Testis (tissue), 3 donors: ENCODE data around the gene TTC7B. TPM values are rescaled to one million over a fixed set of nuclear protein-coding genes. Genes with fewer than 3 reads are reported as not detected.

Source experiments
- DNase-seq: peaks from one replicate; pipeline ENCODE4 v3.0.0-alpha.2; 2019
- H3K27ac ChIP-seq, 2 donors: fragments of 200-600 bp; sonication (generic); one replicate each; pipeline ENCODE4 v1.5.1; 2019
- H3K27me3 ChIP-seq: fragments of 200-600 bp; sonication (generic); one replicate; pipeline ENCODE4 v1.5.1; 2019
- H3K36me3 ChIP-seq: fragments of 200-600 bp; sonication (generic); one replicate; pipeline ENCODE4 v1.5.1; 2017; ENCODE audit warnings: low read depth; ENCODE audit errors: missing control alignments
- H3K4me1 ChIP-seq: fragments of 200-600 bp; sonication (generic); one replicate; pipeline ENCODE4 v1.5.1; 2019
- H3K4me3 ChIP-seq, 2 donors: fragments of 200-600 bp; sonication (generic); one replicate each; pipeline ENCODE4 v1.5.1; 2017 to 2019
- H3K9me3 ChIP-seq: fragments of 200-600 bp; sonication (generic); one replicate; pipeline ENCODE4 v1.5.1; 2017
- POLR2A ChIP-seq: fragments of 450-650 bp; IDR thresholded peaks from one replicate; pipeline ENCODE4 v1.6.1; 2017; ENCODE audit warnings: antibody characterized with exemption, mild to moderate bottlenecking, moderate library complexity
- WGBS, 2 donors: methylation state at CpG; one replicate each; pipeline ENCODE4 v1.1.5; 2018; 5-methylcytosine and 5-hydroxymethylcytosine counted together
- intact Hi-C: fragments of 100-400 bp; cut with DNase I; formaldehyde crosslinking; loops from one replicate; pipeline ENCODE4 v1.15.1; 2023; ENCODE audit warnings: low total_unique reads
- polyA plus RNA-seq: library from polyadenylated mRNA; stranded (reverse); fragments of 350-450 nt; fragmentation: Illumina TruSeq; extraction: RNeasy Lipid Tissue Mini Kit (QIAGEN cat#74804); gene quantifications from one replicate; pipeline ENCODE4 v1.2.3, GENCODE V29; 2014; ENCODE audit warnings: low read depth, low replicate concordance; ENCODE audit not compliant: insufficient read depth
- total RNA-seq, 2 donors: library from RNA; depleted of rRNA; stranded (reverse); fragments of >200 nt; gene quantifications; one replicate each; pipeline ENCODE4 v1.2.3, GENCODE V29; 2016
- TF ChIP-seq, protein P1 (sequence below), 3 experiments: fragments of 450-650 bp in 2 of 3; fragments of 200-600 bp in 1 of 3; sonication (generic) in 1 of 3; IDR thresholded peaks; one replicate each; pipeline ENCODE4 v1.5.1; 2016 to 2019; ENCODE audit warnings: antibody characterized with exemption in 3 of 3, mild to moderate bottlenecking in 2 of 3, moderate library complexity in 1 of 3

TTC7B gene
- total and polyA plus RNA-seq, 3 donors from 2014 or later = 11.3 to 17.0 (median 12.1) TPM

GRCh38 chr14:90508536-90509254, 307.5 kb downstream of the TTC7B start:
- TF ChIP-seq, protein P1, sequence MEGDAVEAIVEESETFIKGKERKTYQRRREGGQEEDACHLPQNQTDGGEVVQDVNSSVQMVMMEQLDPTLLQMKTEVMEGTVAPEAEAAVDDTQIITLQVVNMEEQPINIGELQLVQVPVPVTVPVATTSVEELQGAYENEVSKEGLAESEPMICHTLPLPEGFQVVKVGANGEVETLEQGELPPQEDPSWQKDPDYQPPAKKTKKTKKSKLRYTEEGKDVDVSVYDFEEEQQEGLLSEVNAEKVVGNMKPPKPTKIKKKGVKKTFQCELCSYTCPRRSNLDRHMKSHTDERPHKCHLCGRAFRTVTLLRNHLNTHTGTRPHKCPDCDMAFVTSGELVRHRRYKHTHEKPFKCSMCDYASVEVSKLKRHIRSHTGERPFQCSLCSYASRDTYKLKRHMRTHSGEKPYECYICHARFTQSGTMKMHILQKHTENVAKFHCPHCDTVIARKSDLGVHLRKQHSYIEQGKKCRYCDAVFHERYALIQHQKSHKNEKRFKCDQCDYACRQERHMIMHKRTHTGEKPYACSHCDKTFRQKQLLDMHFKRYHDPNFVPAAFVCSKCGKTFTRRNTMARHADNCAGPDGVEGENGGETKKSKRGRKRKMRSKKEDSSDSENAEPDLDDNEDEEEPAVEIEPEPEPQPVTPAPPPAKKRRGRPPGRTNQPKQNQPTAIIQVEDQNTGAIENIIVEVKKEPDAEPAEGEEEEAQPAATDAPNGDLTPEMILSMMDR (IDR thresholded peaks at IDR 0.05) = no peak
- TF ChIP-seq POLR2A = no peak
- 74 to 81% methylated on average over 18 to 21 of the region's 21 CpGs for WGBS, 2 donors
- Histone ChIP-seq H3K9me3 (no peaks in the 10 kb centered on the region), H3K4me1 (peaks cover 6% of the 10 kb centered on the region), H3K36me3 (no peaks in the 10 kb centered on the region), H3K4me3 (no peak overlapping the region), H3K27me3 (no peaks in the 10 kb centered on the region), H3K27ac (no peak overlapping the region)
- intact Hi-C loops = no loop called here
- DNase-seq = no peak

GRCh38 chr14:90508036-90508435, 308.2 kb downstream of the TTC7B start:
- intact Hi-C loops = no loop called here
- no peak overlapping the region for H3K27ac ChIP-seq

DNA sequence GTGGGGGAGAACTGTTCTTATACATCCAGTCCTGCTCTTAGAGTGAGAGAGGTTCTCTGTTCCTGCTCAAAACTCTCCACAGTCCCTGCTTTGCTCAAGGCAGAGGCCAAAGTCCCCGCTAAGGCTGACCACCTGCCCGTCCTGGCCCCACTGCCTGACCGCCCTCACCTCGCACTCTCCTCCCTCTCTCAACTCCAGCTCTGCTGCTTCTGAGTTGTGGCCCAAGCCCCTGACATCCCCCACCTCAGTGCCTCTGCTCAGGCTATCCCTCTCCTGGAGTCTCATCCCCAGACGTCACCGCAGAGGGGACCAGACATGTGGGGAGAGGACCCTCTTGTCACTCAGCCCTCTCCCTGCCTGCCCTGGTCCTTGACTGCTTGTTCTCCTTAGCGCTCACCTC, 308.8 kb downstream of the TTC7B start:
- intact Hi-C loops = no loop called here
- 92 to 96% methylated on average over 7 of the region's 7 CpGs for WGBS, 2 donors
- Histone ChIP-seq H3K27me3 (no peaks in the 10 kb centered on the region), H3K36me3 (no peaks in the 10 kb centered on the region), H3K4me3 (no peak overlapping the region), H3K27ac (no peak overlapping the region), H3K9me3 (no peaks in the 10 kb centered on the region), H3K4me1 (no peaks in the 10 kb centered on the region)
- TF ChIP-seq, protein P1 (IDR thresholded peaks at IDR 0.05) = no peak
- TF ChIP-seq POLR2A = no peak
- no peak for DNase-seq

More at GRCh38 chr14:90508036-90508435, 308.2 kb downstream of the TTC7B start:
- no peaks in the 10 kb centered on the region for H3K36me3 ChIP-seq
- no peaks in the 10 kb centered on the region for H3K4me1 ChIP-seq
- no peak overlapping the region for H3K4me3 ChIP-seq
- no peaks in the 10 kb centered on the region for H3K27me3 ChIP-seq
- no peaks in the 10 kb centered on the region for H3K9me3 ChIP-seq
- no peak for DNase-seq
- 84 to 90% methylated on average over 9 of the region's 9 CpGs for WGBS, 2 donors
- TF ChIP-seq, protein P1 (IDR thresholded peaks at IDR 0.05) = no peak

DNA sequence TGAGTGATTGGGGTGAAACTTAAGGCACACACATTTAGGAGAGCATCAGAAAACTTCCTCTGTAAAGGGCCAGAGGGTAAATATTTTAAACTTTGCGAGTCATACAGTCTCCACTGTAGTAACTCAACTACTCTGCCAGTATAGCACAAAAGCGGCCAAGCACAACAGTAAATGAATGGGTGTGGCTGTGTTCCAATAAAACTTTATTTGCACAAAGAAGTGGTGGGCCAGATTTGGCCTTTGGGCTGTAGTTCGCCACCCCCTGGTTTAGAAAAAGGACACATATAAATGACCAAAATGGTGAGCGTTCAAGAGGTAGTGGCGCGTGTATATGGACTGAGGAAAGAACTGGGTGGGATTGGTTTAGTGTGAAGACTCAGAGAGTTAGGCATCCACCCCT, 309.5 kb downstream of the TTC7B start:
- intact Hi-C loops = no loop called here
- no peak for DNase-seq
- Histone ChIP-seq H3K27me3 (no peaks in the 10 kb centered on the region), H3K27ac (no peak overlapping the region), H3K36me3 (no peaks in the 10 kb centered on the region), H3K9me3 (no peaks in the 10 kb centered on the region), H3K4me3 (no peak overlapping the region), H3K4me1 (no peaks in the 10 kb centered on the region)
- WGBS, 2 donors = 93 to 96% methylated on average over 6 of the region's 6 CpGs
- TF ChIP-seq POLR2A = no peak
- TF ChIP-seq, protein P1 (IDR thresholded peaks at IDR 0.05) = no peak

DNA sequence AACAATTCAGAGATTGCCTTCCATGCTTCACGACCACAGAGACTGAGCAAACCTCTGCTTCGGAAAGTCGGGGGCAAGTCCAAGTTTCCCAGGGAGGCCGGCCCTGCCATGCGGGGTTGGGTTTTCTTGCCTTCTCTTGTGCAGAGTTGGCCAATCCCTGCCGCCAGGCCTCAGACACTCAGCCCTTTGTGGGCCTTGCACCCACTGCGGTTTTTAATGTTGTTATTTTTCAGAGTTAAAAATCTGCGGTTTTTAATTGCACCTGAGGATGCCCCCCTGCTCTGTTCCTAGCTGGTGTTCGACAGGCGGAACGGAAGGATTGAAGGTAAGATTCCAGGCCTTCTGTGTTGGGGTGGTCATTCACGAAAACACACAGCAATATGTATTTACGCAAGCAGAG, 310.7 kb downstream of the TTC7B start:
- no peaks in the 10 kb centered on the region for H3K27me3 ChIP-seq
- 93 to 94% methylated on average over 13 of the region's 13 CpGs for WGBS, 2 donors
- DNase-seq = no peak
- no peak for TF ChIP-seq POLR2A
- TF ChIP-seq, protein P1 (IDR thresholded peaks at IDR 0.05) = no peak
- no peak overlapping the region for H3K27ac ChIP-seq
- H3K9me3 ChIP-seq = no peaks in the 10 kb centered on the region
- intact Hi-C loops = no loop called here
- H3K4me3 ChIP-seq = no peak overlapping the region
- H3K36me3 ChIP-seq = no peaks in the 10 kb centered on the region
- H3K4me1 ChIP-seq = no peaks in the 10 kb centered on the region
